Melanocyte of skin (primary cell): Measurements from ENCODE around the gene KIAA0040. TPM values are rescaled to one million over a fixed set of nuclear protein-coding genes. Genes with fewer than 3 reads are reported as not detected.

Source experiments
- total RNA-seq, 2 donors: library from RNA; depleted of rRNA; stranded (reverse); fragments of >200 nt; gene quantifications; 2 replicates each; pipeline ENCODE4 v1.2.3, GENCODE V29; 2012

KIAA0040 gene
- under 1 TPM; 0.33 to 0.34 TPM for total RNA-seq

DNA sequence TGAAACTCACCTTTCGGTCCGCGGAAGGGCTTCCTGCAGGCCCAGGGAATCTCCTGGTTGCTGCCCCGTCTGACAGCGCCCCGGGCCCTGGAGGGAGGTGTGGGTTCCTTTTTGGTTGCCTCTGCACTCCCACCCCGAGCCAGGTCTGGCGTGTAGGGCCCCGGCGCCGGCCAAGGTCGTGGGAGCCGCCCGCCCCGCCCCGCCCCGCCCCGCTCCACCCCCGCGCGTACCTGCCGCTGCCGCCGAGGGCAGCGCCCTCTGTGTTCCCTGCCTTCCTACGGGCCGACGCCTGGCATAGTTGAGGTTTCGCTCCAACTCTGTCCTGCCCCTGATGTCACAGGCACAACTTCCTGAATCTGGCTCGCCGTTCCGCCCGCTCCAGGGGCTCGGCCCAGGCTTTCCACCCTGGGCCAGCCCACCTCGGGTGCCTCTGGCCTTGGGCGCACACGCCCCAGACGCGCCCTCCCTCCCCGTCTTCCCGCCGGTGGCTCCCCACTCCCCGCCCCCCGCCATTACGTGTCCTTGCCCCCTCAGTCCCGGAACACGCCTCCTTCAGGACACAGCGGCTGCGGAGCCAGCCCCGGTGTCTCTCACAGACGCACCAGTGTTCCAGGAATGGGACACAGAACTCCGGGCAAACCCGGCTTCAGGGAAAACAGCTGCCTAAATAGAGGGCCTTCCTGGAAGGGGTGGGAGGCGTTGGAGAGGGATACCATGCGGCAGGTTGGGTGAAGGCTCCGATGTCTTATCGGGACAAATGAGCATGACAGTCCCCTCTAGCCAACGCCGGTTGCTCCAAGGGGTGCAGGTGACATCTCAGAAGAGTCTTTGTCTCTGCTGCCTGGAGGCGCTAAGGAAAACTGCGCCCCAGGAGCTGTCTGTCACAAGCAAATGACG is at the start of gene KIAA0040:
TSS of gene KIAA0040 (minus strand) at position 147 of the 897 bp plus-strand sequence. CDS start 31,763 bp downstream, outside the sequence.

Other genes with a start within 250 kb of the KIAA0040 start
- 100 to 1,000 TPM in 1 of 2 donors, 10 to 100 TPM in 1; 68.5 to 775 TPM for gene CACYBP, start 192.8 kb downstream of the KIAA0040 start, total RNA-seq
- gene MRPS14, start 169.4 kb downstream of the KIAA0040 start, total RNA-seq: 10 to 100 TPM; 19.3 to 20.3 TPM
- gene TNN, start 124.9 kb downstream of the KIAA0040 start, total RNA-seq: not detected